HG02870 (cell line): ENCODE results near the gene SETD1B.

Experiments used
- ATAC-seq: cut with Tn5 transposase; IDR thresholded peaks from one replicate; pipeline ENCODE4 v1.9.1; 2021; ENCODE audit warnings: mild to moderate bottlenecking, moderate library complexity; ENCODE audit not compliant: unreplicated experiment

Gene SETD1B

GRCh38 chr12:121806546-121807423 lies 3.0 kb downstream of the SETD1B start:
- ATAC-seq: no peak

DNA sequence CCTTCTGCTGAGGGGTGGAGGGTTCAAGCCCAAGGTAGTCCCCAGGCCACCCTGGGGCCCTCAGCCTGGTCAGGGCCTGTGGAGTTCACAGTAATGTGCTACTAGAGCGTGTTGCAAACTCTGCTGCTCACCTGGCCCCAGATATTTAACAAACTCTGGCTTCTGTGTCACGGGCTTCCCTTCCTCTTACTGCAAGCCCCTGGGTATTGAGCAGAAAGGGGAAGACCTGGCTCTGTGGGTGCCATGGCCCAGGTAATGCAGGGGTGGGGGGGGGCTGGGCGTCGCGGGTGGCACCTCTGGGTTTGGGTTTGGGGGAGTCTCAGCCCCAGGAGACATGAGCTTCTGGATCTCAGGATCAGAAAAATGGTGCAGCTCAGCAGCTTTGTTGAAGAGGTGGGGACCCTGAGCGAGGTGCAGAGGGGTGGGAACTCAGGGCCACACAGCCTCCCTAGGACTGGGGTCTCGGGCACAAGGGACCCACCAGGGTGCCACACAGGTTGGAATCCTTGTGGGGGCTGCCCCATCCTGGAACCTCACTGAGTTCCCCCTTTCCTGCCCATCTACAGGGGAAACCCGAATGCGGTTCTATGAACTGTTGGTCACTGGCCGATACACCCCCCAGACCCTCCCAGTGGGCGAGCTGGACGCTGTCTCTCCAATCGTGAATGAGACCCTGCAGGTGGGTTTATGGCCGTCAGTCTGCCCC lies 4.0 kb downstream of the SETD1B start:
- no peak for ATAC-seq

DNA sequence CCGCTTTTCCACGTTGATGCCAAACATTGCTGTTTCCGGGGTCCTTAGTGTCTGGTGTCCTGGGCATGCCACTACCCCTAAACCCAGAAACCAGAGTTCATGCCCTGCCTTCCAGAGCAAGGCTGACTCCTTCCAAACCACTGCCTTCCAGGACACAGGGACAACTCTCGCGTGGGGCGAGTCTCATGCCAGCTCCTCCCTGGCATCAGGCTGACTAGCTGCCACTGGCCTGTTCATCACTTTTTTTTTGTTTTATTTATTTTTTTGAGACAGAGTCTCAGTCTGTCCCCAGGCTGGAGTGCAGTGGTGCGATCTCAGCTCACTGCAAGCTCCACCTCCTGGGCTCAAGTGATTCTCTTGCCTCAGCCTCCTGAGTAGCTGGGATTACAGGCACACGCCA lies 4.8 kb downstream of the SETD1B start:
- ATAC-seq: no peak

GRCh38 chr12:121809712-121810116 lies 5.9 kb downstream of the SETD1B start:
- no peak for ATAC-seq

DNA sequence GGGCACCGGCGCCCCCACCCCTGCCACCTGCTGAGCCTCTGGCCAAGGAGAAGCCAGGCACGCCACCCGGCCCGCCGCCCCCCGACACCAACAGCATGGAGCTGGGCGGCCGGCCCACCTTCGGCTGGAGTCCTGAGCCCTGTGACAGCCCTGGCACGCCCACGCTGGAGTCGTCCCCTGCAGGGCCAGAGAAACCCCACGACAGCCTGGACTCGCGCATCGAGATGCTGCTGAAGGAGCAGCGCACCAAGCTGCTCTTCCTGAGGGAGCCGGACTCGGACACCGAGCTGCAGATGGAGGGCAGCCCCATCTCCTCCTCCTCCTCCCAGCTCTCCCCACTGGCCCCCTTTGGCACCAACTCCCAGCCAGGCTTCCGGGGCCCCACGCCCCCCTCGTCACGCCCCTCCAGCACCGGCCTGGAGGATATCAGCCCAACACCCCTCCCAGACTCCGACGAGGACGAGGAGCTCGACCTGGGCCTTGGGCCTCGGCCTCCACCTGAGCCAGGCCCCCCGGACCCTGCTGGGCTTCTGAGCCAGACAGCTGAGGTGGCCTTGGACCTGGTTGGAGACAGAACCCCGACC lies 6.5 kb downstream of the SETD1B start:
- no peak for ATAC-seq

- no peak for ATAC-seq
Observed at GRCh38 chr12:121810833-121811433, 7.1 kb downstream of the SETD1B start.

- ATAC-seq: peak; percentile 63
Observed at GRCh38 chr12:121811434-121812319, 7.9 kb downstream of the SETD1B start.

DNA sequence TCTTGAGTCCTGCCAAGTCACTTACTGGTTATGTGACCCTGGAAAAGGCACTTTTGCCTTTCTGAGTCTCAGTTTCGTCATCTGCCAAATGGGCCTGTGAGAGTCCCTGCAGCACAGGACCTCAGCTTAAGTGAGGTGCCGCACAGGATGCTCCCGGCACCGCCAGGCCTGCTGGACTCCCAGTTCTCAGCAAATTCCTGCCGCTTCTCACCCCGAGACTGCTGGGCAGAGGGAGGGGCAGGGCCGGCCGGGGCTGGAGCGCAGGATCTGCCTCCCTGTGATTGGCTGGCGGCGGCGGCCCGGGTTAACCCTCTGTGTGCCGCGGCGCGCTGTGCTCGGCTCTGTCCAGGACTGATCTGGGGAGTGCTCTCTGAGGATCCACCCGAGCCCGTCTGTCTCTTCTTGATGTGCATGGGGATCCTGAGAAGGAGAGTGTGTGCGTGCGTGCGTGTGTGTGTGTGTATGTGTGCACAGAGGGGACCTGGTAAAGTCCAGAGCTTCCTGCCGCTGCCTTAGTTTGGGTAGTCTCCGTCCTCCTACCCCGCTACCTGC lies 8.6 kb downstream of the SETD1B start:
- ATAC-seq: peak; percentile 39

- ATAC-seq: no peak
Observed at GRCh38 chr12:121812921-121813896, 9.4 kb downstream of the SETD1B start.

DNA sequence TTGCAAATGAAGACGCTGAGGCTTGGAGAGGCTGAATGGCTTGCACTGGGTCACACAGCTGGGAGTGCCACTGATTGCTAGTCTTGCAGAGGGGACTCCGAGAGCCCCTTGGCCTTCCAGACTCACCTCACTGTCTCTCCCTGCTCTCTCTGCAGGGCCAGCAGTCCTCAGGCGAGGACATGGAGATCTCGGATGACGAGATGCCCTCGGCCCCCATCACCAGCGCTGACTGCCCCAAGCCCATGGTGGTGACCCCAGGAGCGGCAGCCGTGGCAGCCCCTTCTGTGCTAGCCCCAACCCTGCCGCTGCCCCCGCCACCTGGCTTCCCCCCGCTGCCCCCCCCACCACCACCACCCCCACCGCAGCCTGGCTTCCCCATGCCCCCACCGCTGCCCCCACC lies 10.1 kb downstream of the SETD1B start:
- ATAC-seq: no peak

DNA sequence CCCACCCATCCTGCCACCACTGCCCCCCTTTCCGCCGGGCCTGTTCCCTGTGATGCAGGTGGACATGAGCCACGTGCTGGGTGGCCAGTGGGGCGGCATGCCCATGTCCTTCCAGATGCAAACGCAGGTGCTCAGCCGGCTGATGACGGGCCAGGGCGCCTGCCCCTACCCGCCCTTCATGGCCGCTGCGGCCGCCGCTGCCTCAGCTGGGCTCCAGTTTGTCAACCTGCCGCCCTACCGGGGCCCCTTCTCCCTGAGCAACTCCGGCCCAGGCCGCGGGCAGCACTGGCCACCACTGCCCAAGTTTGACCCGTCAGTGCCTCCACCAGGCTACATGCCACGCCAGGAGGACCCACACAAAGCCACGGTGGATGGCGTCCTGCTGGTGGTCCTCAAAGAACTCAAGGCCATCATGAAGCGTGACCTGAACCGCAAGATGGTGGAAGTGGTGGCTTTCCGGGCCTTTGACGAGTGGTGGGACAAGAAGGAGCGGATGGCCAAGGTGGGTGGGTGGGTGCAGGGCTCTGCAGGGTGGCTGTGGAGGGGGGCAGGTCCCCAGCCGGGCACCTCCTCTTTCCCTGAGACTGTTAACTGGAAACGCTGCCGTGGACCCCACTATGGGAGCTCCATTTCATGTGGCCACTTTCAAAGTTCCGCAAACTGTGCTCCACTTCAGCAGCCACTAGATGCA lies 10.8 kb downstream of the SETD1B start:
- no peak for ATAC-seq

GRCh38 chr12:121815263-121815662 lies 11.5 kb downstream of the SETD1B start:
- ATAC-seq: no peak

GRCh38 chr12:121816925-121817647 lies 13.3 kb downstream of the SETD1B start:
- no peak for ATAC-seq

DNA sequence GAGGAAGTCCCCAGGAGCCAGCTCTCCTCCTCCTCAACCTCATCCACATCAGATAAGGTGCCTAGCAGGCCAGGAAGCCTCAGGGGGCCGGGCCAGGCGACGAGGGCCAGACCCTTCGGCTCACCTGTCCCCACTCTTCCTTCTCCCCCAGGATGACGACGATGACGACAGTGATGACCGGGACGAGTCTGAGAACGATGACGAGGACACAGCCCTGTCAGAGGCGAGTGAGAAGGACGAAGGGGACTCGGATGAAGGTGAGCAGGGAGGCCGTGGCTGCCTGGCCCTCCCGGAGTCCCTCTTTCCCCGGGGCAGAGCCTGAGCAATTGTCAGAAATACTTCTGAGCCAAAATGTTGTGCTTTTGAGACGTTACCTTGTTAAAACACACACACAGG lies 13.8 kb downstream of the SETD1B start:
- ATAC-seq: no peak

- ATAC-seq: no peak
Observed at GRCh38 chr12:121819212-121819949, 15.6 kb downstream of the SETD1B start.

GRCh38 chr12:121820056-121820455 lies 16.2 kb downstream of the SETD1B start:
- ATAC-seq: no peak
